Gastrocnemius medialis (tissue), 4 donors: ENCODE measurements around the gene FNIP1. TPM values are rescaled to one million over a fixed set of nuclear protein-coding genes. Genes with fewer than 3 reads are reported as not detected.

Experiments used
- ATAC-seq, 2 donors: fragments of 150-250 bp; one replicate each; pipeline ENCODE4 v1.9.1; 2016
- DNase-seq, 2 donors: peaks; one replicate each; pipeline ENCODE4 v3.0.0-alpha.2; 2019
- H3K27ac ChIP-seq, 4 donors: fragments of 200-600 bp; sonication (generic); 1 replicate in 1 of 4; 2 replicates in 3 of 4; pipeline ENCODE4 v1.5.1; 2016 to 2018; ENCODE audit warnings: mild to moderate bottlenecking in 2 of 4, moderate library complexity in 1 of 4
- H3K27me3 ChIP-seq, 3 donors: fragments of 200-600 bp; sonication (generic) in 2 of 3; 1 replicate in 1 of 3; 2 replicates in 2 of 3; pipeline versions ENCODE4 v1.5.1 to v1.6.0; 2016 to 2019; ENCODE audit warnings: mild to moderate bottlenecking in 1 of 3, moderate library complexity in 1 of 3
- H3K36me3 ChIP-seq, 2 donors: fragments of 200-600 bp; sonication (generic) in 1 of 2; one replicate each; pipeline ENCODE4 v1.5.1; 2017 to 2018
- H3K4me1 ChIP-seq, 2 donors: fragments of 200-600 bp; sonication (generic) in 1 of 2; one replicate each; pipeline ENCODE4 v1.5.1; 2016 to 2017; ENCODE audit warnings: mild to moderate bottlenecking in 2 of 2
- H3K4me3 ChIP-seq, 4 donors: fragments of 200-600 bp; sonication (generic) in 3 of 4; 1 replicate in 1 of 4; 2 replicates in 3 of 4; pipeline ENCODE4 v1.5.1; 2016 to 2019; ENCODE audit warnings: mild to moderate bottlenecking in 2 of 4
- H3K9me3 ChIP-seq, 3 donors: fragments of 200-600 bp; sonication (generic) in 2 of 3; 1 replicate in 1 of 3; 2 replicates in 2 of 3; pipeline ENCODE4 v1.5.1; 2016 to 2019
- CTCF ChIP-seq, 5 experiments: fragments of 450-650 bp in 3 of 5; fragments of 200-600 bp in 2 of 5; sonication (generic) in 2 of 5; IDR thresholded peaks in 4 of 5; conservative IDR thresholded peaks in 1 of 5; 1 replicate in 4 of 5; 2 replicates in 1 of 5; pipeline ENCODE4 v1.5.1; 2016 to 2019; ENCODE audit warnings: antibody characterized with exemption in 5 of 5, mild to moderate bottlenecking in 3 of 5, moderate library complexity in 3 of 5
- POLR2A ChIP-seq, 2 donors: fragments of 450-650 bp; IDR thresholded peaks; one replicate each; pipeline ENCODE4 v1.6.1; 2017; ENCODE audit warnings: antibody characterized with exemption in 2 of 2, mild to moderate bottlenecking in 2 of 2, moderate library complexity in 2 of 2
- in situ Hi-C, 4 donors: fragments of 200-750 bp; cut with MboI; loops; one replicate each; pipeline versions ENCODE4 v1.15.0 to v1.8.0; 2017; ENCODE audit warnings: low sequenced_read_pairs in 4 of 4
- intact Hi-C: fragments of 100-400 bp; cut with DNase I; formaldehyde crosslinking; loops from one replicate; pipeline ENCODE4 v1.15.1; 2023; ENCODE audit warnings: low total_unique reads
- total RNA-seq, 4 donors: library from RNA; depleted of rRNA; stranded (reverse); fragments of >200 nt; gene quantifications; one replicate each; pipeline versions ENCODE4 v1.1.0 to v1.2.3, GENCODE V29; 2016

The FNIP1 gene
- total RNA-seq, 4 donors from 2014 or later: 53.9 to 84.7 (median 66.9) TPM

GRCh38 chr5:131774652-131775367 lies 22.0 kb downstream of the FNIP1 start:
- in situ Hi-C loops (loop anchor here in 1 of 4 donors (25.0 kb wide), 1 partner anchor 613 kb away; the partner anchor contains the start of genes HINT1 and LYRM7), intact Hi-C loops (no loop called here)
- Histone ChIP-seq H3K27ac (peak overlapping the region; percentile 63 to 78 (median 70)), H3K4me1 (peaks cover 69 to 70% of the 10 kb centered on the region in 2 donors), H3K27me3 (no peaks in the 10 kb centered on the region), H3K9me3 (no peaks in the 10 kb centered on the region), H3K4me3 (no peak overlapping the region), H3K36me3 (no peaks in the 10 kb centered on the region)
- ATAC-seq: peak; percentile 93
- no peak for TF ChIP-seq POLR2A (IDR thresholded peaks at IDR 0.05)
- no peak for TF ChIP-seq CTCF (IDR thresholded peaks at IDR 0.05 in 4 of 5, conservative IDR thresholded peaks at IDR 0.05 in 1 of 5)
- no peak for DNase-seq

GRCh38 chr5:131773805-131774204 lies 23.0 kb downstream of the FNIP1 start:
- TF ChIP-seq POLR2A (IDR thresholded peaks at IDR 0.05): no peak
- no peak for TF ChIP-seq CTCF (IDR thresholded peaks at IDR 0.05 in 4 of 5, conservative IDR thresholded peaks at IDR 0.05 in 1 of 5)
- Histone ChIP-seq H3K27ac (peak overlapping the region; percentile 63 to 78 (median 70)), H3K36me3 (no peaks in the 10 kb centered on the region), H3K4me1 (peaks cover 75% of the 10 kb centered on the region in 2 donors), H3K4me3 (no peak overlapping the region), H3K9me3 (no peaks in the 10 kb centered on the region), H3K27me3 (no peaks in the 10 kb centered on the region)
- ATAC-seq (no peak), DNase-seq (no peak)
- intact Hi-C loops (no loop called here), in situ Hi-C loops (loop anchor here in 1 of 4 donors (25.0 kb wide), 1 partner anchor 612 kb away; the partner anchor contains the start of genes HINT1 and LYRM7)

- ATAC-seq (no peak), DNase-seq (no peak)
- Histone ChIP-seq H3K4me1 (peaks cover 74 to 83% of the 10 kb centered on the region in 2 donors), H3K4me3 (no peak overlapping the region), H3K27ac (peak overlapping the region in 3 of 4 donors; percentile 1 to 59 (median 10)), H3K9me3 (no peaks in the 10 kb centered on the region), H3K36me3 (no peaks in the 10 kb centered on the region), H3K27me3 (no peaks in the 10 kb centered on the region)
- TF ChIP-seq POLR2A (IDR thresholded peaks at IDR 0.05) (no peak), CTCF (IDR thresholded peaks at IDR 0.05 in 4 of 5, conservative IDR thresholded peaks at IDR 0.05 in 1 of 5) (no peak)
- intact Hi-C loops (no loop called here), in situ Hi-C loops (loop anchor here in 1 of 4 donors (25.0 kb wide), 1 partner anchor 609 kb away; the partner anchor contains the start of genes HINT1 and LYRM7)
Observed at GRCh38 chr5:131771692-131772091, 25.1 kb downstream of the FNIP1 start.

- TF ChIP-seq POLR2A (IDR thresholded peaks at IDR 0.05) (no peak), CTCF (IDR thresholded peaks at IDR 0.05 in 4 of 5, conservative IDR thresholded peaks at IDR 0.05 in 1 of 5) (no peak)
- DNase-seq (no peak), ATAC-seq (no peak)
- Histone ChIP-seq H3K27me3 (no peaks in the 10 kb centered on the region), H3K36me3 (no peaks in the 10 kb centered on the region), H3K4me1 (peaks cover 67 to 82% of the 10 kb centered on the region in 2 donors), H3K27ac (peak overlapping the region; percentile 24 to 59 (median 36)), H3K4me3 (no peak overlapping the region), H3K9me3 (no peaks in the 10 kb centered on the region)
- intact Hi-C loops: no loop called here
- in situ Hi-C loops: loop anchor here in 1 of 4 donors (25.0 kb wide), 1 partner anchor 608 kb away; the partner anchor contains the start of genes HINT1 and LYRM7
Observed at GRCh38 chr5:131769961-131770360, 26.9 kb downstream of the FNIP1 start.
